ENCODE data around the gene TSPAN9.

TSPAN9 gene

DNA sequence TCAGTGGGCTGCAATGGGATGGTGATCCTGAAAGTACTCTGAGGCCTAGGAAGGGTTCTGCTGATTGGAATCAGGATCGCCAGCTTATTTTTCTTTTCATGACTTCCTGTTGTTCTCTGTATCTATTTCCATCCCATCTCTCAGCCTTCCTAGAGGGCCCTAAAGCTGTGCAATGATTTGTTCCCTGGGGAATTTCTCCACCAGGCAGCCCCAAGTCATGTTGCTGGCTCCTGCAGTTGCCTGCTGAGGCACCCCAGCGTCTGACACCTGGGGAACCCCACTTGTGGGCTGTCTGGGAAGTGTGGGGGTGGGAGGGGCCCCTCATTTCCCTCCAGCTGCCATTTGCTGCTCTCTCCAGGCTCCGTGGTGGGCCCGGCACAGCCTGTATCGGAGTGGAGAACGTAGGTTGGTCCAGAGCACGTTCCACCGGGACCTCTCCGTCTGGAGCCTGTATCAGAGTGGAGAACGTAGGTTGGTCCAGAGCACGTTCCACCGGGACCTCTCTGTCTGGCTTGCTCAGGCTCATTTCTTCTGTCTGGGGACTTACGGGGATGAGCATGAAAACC lies 138.3 kb downstream of the TSPAN9 start:
- no peak for DNase-seq

DNA sequence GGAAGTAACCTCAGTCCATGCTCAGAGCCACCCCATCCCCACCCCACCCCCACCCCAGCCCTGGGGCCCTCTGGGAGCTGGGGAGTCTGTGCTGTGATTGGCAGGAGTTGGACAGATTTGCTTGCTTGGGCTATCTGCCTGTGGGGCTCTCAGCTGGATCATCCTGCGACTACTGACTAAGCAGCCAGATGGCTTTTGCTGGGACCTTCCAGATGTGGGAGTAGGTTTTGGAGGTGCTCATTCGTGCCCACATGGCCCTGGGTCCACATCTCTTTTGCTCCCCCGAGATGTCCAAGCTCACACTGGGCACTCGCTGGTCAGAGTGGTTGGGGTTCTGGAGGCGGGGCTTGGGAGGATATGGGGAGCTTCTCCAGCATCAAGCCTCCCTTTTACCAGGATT lies 138.9 kb downstream of the TSPAN9 start:
- no peak for DNase-seq

DNA sequence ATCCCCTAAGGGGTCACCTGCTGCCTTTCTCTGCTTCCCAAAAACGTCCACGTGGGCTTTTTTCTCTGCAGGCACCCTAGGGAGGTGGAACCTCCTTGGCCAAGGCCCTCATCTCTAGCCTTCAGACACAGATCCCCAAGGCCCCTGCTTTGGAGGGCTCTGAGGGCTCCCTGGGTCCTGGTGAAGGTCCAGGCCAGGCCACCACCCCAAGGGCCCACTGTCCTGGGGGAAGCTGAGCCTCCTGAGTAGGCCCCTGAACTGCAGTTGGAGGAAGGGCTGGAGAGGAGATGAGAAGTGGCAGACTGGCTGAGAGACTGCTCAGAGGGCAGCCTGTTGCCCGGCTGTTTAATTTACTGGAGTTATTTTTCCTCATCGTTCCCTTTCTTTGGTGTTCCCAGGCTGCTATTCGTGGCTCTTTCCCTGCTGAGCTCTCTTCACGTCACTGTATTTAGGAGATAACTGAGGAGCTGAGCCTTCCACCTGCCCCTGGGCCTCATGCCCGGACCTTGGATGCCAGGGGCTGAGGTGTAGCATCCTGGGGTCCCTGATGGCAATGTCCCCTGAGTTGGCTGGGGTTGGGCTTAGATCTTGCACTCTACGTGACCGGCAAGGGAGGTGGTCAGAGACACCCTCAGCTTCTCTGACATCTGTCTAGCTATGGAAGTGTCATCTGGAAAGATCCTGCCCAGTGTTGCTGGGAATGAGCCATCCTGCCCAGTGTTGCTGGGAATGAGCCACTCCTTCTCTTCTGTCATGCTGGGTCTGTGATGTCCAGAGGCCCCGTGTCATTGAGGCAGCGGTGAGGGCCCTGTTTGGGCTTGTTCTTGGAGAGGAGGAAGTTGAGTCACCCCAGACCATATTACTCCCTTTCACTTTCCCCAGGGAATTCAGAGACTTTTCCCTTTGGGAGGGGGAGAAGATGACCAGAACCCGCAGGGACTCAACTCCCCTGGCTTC lies 139.8 kb downstream of the TSPAN9 start:
- no peak for DNase-seq

DNA sequence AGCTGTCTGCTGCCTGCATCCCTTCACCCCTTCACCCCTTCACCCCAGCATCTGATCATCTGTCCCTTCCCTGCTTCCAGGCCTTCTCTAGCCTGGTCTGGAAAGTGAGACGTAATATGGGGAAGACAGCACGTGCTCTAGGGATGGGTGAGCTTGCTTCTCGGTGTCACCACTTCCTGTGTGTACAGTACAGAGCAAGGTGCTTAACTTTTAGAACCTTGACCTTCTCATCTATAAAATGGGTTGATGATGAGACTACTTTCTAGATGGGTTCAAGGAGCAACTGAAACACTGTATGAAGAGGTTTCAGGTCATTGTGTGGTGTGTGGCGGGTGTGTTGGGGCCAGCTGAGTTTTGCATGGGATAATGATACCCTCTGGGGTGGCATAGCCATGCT lies 140.5 kb downstream of the TSPAN9 start:
- DNase-seq, result no peak

DNA sequence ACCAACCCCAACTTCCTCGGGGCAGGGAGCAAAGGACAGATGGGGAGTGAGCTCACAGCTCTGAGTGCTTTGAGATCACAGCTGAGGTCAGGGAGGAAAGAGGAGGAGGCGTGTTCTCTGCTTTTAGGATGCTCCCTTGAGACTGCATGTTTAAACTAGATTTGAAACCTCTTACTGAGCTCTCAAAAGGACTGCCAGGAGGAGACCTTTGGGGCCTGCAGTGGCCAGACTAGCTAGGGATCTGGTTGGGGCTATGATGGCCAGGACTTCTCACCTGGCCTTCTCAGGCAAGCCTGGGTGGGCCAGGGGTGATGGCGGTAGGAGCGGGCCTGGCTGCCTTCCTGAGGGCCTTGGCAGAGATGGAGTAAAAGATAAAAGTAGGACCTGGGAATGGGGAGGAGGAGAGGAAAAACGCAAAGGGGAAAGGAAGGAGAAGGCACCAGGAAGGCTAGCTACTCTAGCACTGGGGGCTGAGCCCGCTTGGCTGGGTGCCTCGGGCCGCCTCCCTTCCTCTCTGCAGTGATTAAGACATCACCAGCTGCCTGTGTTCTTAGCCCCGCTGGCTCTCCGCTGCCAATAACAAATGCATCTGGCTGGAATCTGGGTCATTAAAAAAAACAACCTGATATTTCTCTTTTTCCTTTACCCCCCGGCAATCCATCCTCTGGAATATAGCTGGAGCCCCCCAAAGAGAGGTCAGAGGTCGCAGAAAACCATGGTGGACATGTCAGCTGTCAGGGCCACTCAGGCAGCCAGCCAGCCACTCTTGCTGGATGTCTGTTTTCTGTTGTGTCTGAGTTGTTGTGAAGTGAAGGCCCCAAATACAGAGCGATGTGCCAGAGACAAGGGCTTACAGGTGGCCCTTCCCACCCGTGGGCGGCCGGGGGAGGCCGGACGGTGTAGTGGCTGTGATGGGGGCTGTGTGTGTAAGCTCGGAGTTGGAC lies 141.3 kb downstream of the TSPAN9 start:
- DNase-seq, result no peak

DNA sequence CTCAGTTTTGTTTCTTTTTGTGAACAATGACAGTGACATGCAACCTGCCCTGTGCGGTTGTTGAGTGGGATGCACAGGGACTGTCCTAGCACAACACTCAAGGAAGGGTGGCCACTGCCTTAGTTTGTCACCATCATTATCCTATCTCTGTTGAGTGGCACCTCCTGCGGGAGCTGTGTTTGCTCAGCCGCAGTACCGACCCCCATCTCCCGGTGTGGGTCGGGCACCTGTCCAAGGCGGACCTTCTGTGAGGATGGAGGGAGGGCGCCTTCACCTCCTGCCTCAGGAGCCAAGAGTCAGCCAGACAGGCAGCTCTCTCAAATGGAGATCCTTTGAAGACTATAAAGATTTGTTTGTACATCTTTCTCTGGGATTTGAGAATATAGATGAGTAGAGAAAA lies 142.1 kb downstream of the TSPAN9 start:
- DNase-seq, result no peak

DNA sequence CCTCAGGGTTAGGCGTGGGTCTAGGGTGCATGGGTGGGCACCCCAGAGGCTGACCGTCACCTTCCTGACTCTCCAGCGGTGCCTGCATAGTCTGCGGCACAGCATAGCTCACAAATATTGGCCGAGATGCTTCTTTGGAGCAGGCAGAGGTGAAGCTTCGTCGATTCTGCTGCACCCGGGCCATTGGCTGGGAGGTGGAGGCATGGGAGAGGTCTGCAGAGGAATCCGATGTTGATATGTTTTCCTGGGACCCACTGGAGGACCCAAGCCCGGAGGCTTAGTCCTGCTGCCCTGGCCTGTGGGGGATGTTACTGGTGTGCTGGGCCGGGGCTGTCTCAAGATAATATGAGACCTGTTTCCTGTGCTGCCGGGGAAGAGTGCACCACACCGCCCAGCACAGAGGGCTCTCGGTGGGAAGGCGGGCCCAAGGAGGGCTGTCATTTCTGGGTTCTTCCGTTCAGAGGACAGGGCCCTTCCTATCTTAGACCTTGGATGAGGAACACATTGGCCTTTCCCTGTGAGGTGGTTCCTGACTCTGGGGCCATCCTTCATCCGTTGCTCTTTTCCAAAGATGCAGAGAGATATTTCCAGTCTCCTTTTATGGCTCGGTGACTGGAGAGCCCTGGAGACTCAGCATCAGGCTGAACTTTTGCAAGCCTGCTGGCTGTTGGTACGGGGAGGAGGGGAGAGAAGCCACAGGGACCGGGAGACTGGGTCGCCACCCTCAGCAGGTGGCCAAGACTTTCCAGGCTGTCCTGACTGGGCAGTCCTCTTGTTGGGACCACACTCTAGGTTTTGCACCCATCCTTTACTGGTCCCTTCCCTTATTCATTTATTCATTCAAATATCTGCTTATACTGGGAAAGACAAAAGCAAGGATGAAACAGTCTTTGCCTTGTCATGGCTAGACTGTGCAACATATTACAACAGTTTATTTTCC lies 143.5 kb downstream of the TSPAN9 start:
- no peak for DNase-seq

DNA sequence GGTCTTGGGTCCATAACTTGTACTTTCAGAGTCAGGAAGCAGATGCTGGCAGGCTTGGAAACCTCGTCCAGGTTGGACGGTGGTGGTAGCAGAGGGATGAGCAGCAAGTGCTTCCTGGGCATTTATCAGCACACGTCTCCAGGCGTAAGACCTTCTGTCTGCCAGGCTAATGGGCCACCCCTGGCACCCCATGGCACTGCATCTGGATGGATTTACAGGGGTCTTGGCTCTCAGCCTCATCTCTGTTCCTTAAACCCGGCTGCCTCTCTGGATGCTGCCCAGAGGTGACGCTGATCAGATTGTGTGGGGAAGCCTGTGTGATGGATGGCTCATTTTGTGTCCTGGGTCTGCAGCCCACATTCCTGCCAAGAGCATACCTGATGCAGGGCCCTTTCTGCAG lies 145.1 kb downstream of the TSPAN9 start:
- no peak for DNase-seq

DNA sequence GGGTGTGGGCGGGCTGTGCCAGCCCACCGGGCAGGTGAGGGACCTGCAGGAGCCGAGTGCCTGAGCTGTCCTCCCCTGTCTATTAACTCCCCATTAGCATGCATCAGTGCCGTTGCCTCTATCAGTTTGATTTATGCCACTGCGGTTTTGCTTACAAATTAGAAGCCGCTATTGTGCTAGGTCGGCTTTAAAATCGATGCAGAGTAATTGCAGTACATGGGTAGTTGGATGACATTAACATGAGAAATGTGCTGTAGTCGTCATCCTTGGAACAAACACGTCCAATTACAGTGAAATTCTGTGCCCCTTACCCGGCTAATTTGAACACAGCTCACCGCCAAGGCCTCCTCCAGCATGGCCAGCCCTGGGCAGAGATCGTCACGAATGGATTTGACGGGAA lies 145.8 kb downstream of the TSPAN9 start:
- DNase-seq, result no peak

DNA sequence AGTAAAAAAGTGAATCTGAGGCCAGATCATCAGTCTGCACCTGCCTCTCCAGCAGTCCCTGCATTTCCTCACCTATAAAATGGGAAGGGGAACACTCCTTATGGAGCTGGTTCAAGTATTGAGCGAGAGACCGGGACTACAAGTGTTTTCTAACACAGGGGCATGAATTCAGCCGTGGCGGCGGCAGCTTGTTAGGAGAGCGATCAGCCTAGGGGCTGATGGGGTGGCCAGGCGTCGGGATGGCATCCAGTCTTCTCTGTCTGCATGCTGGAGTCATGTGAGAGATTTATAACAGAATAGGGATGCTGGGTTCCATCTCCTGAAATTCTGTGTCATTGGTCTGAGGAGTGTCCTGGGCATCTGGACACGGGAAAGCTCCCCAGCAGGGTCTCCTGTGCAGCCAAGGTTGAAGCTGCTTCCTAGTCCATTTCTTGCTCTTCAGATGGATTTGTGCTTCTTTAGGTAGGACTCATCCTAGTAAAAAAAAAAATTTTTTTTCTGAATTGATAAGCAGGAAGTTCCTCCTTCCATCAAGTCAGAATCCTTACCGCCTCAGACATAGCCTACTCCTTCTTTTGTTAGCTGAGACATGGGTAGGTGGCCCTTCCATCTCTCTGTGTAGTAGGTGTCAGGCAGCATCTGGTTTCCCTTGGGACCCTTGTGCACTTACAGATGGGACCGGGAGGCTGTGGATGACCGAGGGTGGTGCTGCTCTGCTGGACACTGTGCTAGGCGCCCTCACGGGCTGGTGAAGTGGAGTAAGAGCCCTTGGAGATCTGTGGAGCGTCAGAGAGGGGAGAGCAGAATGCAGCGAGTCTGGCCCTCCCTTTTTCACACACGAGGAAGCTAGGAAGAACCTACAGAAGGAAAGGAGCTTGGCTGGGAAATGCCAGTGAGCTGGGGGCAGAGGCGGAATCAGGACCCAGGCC lies 146.7 kb downstream of the TSPAN9 start:
- no peak for DNase-seq

DNA sequence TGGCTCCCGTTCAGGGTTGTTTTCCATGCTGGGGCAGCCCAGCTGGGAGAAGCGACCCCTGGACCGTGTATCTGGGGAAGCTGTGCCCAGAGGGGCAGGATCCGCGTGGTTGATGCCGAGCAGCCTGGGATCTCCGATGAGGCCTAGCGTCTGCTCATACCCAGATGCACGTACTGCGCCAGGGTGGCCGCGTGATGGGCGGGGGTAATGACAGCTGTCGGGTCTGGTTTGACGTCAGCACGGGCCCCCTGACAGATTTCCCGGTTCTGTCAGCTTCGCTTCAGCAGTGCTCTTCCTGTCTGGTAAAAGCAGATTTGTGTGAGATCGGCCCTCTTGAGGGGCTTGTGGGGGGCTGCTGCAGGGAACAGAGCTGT lies 147.3 kb downstream of the TSPAN9 start:
- DNase-seq, result no peak

DNA sequence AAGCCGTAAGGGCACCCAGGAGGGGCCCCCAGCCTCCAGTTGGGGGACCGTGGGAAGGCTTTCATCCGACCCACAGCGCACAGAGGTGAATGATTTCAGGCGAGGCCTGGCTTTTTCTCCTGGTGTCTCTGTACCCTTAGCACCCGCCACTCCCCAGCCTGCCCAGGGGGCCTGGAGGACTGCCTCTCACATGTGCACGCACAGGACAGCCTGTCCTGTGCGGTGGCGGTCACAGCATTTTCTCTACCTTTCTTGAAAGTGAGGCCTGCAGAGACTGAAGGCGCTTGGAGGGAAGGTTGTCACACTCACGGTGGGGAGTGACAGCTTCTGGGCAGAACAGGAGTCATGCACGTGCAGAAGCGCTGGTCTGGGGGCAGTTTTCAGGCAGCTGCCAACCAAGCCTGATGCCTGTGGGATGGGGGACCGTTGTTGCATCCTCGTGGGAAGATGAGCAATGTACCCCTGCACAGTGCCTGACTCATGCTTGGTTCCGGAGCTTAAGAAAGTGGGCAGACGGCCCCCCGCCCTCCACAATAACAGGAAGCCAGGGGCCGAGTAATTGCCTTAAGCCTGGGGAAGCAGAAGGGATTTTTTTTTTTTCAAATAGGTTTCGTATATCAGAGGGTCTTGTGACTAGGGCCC lies 148.1 kb downstream of the TSPAN9 start:
- DNase-seq, result no peak

DNA sequence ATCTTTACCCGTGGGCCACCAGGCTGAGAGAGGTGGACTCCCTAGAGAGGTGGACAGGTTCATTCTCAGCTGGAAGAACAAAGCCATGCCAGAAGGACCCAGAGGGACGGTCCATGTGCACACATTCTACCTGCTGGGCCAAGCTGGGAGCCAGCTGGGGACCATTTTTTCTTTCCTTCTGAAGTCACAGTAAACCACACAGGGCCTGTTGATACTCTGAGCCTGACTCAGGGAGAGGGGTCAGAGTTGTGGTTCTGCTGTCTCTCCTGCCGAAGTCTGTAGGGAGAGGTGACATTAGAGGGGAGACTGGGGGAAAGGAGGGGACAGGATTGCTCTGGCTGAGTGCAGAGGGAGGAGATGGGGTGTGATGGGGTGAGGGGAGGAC lies 148.6 kb downstream of the TSPAN9 start:
- no peak for DNase-seq

DNA sequence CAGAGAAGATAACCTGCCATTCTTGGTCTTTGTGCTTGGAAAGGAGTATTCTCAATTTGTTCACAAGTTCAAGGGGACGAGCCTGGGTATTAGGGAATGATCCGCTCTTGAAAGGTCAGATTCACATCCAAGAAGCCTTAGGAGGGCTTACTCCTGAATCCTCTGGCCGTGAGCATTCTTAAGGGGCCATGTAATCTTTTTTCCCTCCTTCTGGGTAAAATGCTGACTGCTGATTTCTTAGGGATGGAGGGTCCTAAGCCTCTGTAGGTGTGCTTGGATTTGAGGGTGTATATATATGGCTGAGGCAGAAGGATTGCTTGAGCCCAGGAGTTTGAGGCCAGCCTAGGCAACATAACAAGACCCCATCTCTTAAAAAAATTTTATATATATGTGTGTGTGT lies 149.1 kb downstream of the TSPAN9 start:
- no peak for DNase-seq

DNA sequence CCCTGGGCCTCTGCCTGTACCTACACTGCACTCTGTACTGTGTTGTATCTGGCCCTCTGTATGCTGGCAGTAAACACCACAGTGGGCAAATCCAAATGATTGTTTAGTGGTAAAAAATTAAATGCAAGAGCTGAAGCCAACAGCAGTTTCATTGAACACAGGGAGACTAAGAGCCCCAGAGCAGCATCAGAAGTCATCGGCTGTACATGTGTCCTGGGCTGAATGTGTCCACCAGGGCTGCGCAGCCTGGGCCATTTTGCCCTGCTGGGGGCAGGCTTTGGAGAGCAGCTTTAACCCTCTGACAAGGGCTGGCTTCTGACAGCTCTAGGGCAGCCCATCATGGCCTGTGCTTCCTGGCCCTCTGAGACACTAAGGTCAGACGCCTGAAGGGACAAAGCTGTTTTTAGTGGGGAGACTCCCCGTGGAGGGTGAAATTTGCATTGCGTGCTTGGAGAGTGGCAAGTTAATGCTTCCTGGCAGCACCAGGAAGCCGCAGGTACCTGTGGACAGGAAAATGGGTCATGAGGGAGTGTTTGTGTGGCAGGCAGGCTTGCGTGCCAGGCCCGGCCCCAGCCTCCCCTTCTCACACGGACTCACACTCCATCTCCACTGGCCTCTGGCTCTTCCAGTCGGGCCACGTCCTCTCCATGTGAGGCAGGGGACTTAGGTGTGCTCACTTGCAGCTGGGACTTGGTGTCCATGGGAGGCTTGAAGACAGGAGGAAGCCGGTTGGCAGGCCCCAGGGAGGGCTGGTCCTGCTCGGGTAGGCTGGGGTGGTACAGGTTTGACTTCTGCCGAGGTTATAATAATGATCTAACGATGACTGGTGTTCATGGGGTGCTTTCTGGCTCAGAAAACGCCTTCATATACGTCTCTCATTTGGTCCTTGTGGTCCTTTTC lies 150.1 kb downstream of the TSPAN9 start:
- no peak for DNase-seq

DNA sequence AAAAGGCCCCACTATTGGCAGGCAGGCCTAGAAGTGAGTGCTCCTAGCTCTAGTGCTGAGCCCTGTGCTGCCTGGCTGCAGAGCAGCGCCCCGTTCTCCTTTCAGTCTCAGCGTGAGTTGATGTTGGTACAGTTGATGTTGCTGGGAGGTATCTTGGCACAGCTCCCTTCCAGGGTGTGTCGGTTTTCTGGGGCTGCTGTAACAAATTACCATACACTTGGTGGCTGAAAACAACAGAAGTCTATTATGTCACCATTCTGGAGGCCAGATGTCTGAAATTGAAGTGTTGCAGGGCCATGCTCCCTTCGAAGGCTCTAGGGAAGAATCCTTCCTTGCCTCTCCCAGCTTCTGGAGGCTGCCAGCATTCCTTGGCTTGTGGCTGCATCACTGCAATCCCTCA lies 151.4 kb downstream of the TSPAN9 start:
- DNase-seq, result no peak

DNA sequence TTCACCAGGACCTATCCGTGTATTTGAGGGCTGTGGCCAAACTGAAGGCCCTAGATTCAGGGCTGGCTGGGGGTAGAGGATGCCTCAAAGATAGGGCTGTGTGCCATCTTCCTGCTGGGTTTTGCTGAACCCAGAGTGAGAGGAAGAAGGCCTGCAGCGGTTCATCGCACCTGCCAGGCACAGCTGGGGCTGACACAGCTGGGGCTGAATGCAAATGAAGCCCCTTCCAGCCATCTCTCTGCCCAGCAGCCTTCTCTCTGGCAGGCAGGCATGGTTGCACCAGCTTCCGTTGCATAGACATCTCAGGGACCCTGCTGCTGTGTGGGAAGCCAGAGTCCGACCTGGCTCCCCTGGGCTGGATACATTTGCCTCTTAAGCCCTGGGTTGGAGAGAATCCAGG lies 152.4 kb downstream of the TSPAN9 start:
- no peak for DNase-seq

DNA sequence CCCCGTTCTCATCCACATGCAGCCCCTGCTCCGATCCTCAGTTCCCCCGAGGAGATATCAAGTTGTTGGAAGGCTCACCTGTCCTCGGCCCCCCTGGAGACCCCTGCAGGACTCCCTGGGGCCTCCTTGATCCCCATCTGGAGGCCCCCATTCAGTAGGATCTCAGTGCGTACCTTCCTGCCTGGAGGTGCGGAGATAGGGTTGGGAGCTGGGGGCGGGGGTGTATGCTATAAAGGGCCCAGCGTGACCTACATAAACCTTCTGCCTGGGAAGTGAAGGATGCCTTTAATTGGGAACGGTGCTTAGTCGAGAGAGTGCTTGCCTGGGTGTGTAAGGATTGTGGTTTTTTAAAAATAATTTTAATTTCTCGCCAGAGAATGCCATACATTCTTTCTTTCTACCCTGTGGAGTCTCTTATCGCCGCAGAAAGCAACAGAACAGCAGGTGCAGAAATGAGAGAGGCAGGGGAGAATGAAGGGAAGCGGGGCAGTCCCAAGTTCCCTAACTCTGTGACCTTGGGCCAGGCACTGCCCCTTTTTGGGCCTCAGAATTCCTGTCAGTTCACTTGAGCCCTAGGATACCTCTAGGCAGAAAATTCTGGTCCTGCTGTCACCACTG lies 153.7 kb downstream of the TSPAN9 start:
- no peak for DNase-seq

DNA sequence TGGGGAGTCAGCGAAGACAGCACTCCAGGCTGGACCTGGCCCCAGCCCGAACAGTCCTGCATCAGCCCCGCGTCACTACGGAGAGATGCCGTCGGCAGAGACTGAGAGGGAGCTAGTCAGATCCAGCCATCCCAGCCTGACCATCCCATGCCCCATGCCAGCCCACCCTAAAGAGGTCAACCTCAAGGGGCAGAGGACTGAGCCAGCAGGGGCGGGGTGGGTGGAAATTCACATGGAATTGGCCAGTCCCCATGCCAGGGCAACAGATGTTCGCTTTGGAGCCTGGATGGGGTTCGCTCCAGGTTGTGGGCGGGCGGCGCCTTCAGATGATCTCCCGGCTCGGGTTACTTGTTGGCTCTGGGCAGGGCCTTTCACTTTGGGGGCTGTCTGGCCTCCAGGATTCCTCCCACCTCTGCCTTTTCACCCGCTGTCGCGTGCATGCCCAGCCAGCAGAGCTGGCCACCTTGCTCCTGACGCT lies 154.3 kb downstream of the TSPAN9 start:
- DNase-seq, result no peak

Measured in CD4-positive, alpha-beta T cell treated with Interleukin-17A for 4 hours (primary cell).